HepG2 (cell line): Measurements from ENCODE around the gene PCBD2. TPM values are rescaled to one million over a fixed set of nuclear protein-coding genes. Genes with fewer than 3 reads are reported as not detected.

ENCODE experiments used
- CEBPG ChIP-seq: IDR thresholded peaks from 2 replicates; pipeline ENCODE4 v1.6.1; 2016
- FOSL2 ChIP-seq: sonication (generic); formaldehyde crosslinking; IDR thresholded peaks from 2 replicates; pipeline ENCODE4 v1.4.0; 2020; ENCODE audit warnings: missing genetic modification reagents
- HDAC2 ChIP-seq: sonication (generic); formaldehyde crosslinking; IDR thresholded peaks from 2 replicates; pipeline ENCODE4 v1.4.0; 2020; ENCODE audit warnings: missing genetic modification reagents
- HOXD1 ChIP-seq: sonication (generic); formaldehyde crosslinking; IDR thresholded peaks from 2 replicates; pipeline ENCODE4 v1.5.0; 2020; ENCODE audit warnings: missing genetic modification reagents
- NFATC3 ChIP-seq: sonication (generic); formaldehyde crosslinking; IDR thresholded peaks from 2 replicates; pipeline ENCODE4 v1.5.1; 2020; ENCODE audit warnings: mild to moderate bottlenecking, missing genetic modification reagents
- NR1H2 ChIP-seq: sonication (generic); formaldehyde crosslinking; IDR thresholded peaks from 2 replicates; pipeline ENCODE4 v1.8.1; 2022; ENCODE audit warnings: low read depth, missing genetic modification reagents, borderline replicate concordance
- RAD21 ChIP-seq: fragments of 450-650 bp; formaldehyde crosslinking; IDR thresholded peaks from 2 replicates; pipeline ENCODE4 v1.5.0; 2020; ENCODE audit warnings: mild to moderate bottlenecking
- SMAD9 ChIP-seq: sonication (generic); formaldehyde crosslinking; IDR thresholded peaks from 2 replicates; pipeline ENCODE4 v1.5.1; 2020; ENCODE audit warnings: mild to moderate bottlenecking, missing genetic modification reagents
- SOX13 ChIP-seq, 3 experiments: fragments of 450-650 bp in 1 of 3; sonication (generic) in 1 of 3; formaldehyde crosslinking in 1 of 3; IDR thresholded peaks in 2 of 3; conservative IDR thresholded peaks in 1 of 3; 2 replicates each; pipeline versions ENCODE4 v1.5.0 to v1.6.1; 2016 to 2020; ENCODE audit warnings: antibody characterized with exemption in 1 of 3, mild to moderate bottlenecking in 1 of 3, missing compliant biosample characterization in 1 of 3, missing genetic modification reagents in 1 of 3, moderate library complexity in 1 of 3
- U2AF2 ChIP-seq: fragments of 200-400 bp; formaldehyde crosslinking; IDR thresholded peaks from 2 replicates; pipeline ENCODE4 v1.6.1; 2017; ENCODE audit warnings: low read depth, mild to moderate bottlenecking, low read length
- YEATS2 ChIP-seq: sonication (generic); formaldehyde crosslinking; IDR thresholded peaks from 2 replicates; pipeline ENCODE4 v1.4.0; 2020; ENCODE audit warnings: missing genetic modification reagents, borderline replicate concordance
- ZNF431 ChIP-seq: sonication (generic); formaldehyde crosslinking; IDR thresholded peaks from 2 replicates; pipeline ENCODE4 v1.9.0; 2022; ENCODE audit warnings: missing genetic modification reagents, low read depth, mild to moderate bottlenecking, borderline replicate concordance
- ZNF432 ChIP-seq: sonication (generic); formaldehyde crosslinking; IDR thresholded peaks from 2 replicates; pipeline ENCODE4 v1.5.0; 2020; ENCODE audit warnings: missing genetic modification reagents, mild to moderate bottlenecking, borderline replicate concordance
- ZNF549 ChIP-seq: sonication (generic); formaldehyde crosslinking; IDR thresholded peaks from 2 replicates; pipeline ENCODE4 v1.5.0; 2020; ENCODE audit warnings: missing genetic modification reagents
- ZNF557 ChIP-seq: sonication (generic); formaldehyde crosslinking; IDR thresholded peaks from 2 replicates; pipeline ENCODE4 v1.4.0; 2020; ENCODE audit warnings: missing genetic modification reagents
- ZNF564 ChIP-seq: sonication (generic); formaldehyde crosslinking; IDR thresholded peaks from 2 replicates; pipeline ENCODE4 v1.8.1; 2023; ENCODE audit warnings: mild to moderate bottlenecking, missing genetic modification reagents
- ZNF782 ChIP-seq: sonication (generic); formaldehyde crosslinking; IDR thresholded peaks from 2 replicates; pipeline ENCODE4 v1.4.0; 2020; ENCODE audit warnings: missing genetic modification reagents, mild to moderate bottlenecking, borderline replicate concordance
- polyA plus RNA-seq, 8 experiments: library from polyadenylated mRNA; depleted of rRNA in 3 of 8; stranded (reverse) in 7 of 8; unstranded in 1 of 8; fragments of >200 nt; fragmentation: Illumina TruSeq in 4 of 8; extraction: Trizol in 4 of 8; gene quantifications; 2 replicates each; pipeline versions ENCODE4 v1.2.1 to v1.2.3, GENCODE V29; 2011 to 2016; ENCODE audit warnings: low read depth in 4 of 8, missing spikeins in 1 of 8, mixed read lengths in 1 of 8; ENCODE audit not compliant: insufficient read depth in 1 of 8
- total RNA-seq, 5 experiments: library from RNA; depleted of rRNA; stranded (reverse); fragments of >200 nt; fragmentation: Illumina TruSeq; extraction: Trizol; gene quantifications; 2 replicates each; pipeline ENCODE4 v1.2.3, GENCODE V29; 2016; ENCODE audit warnings: low read depth in 1 of 5
- TF ChIP-seq, protein P1 (sequence below): sonication (generic); formaldehyde crosslinking; IDR thresholded peaks from 2 replicates; pipeline ENCODE4 v1.9.0; 2021; ENCODE audit warnings: mild to moderate bottlenecking, missing genetic modification reagents
- TF ChIP-seq, protein P2 (sequence below): IDR thresholded peaks from 2 replicates; pipeline ENCODE4 v1.6.1; 2016; ENCODE audit warnings: low read depth
- TF ChIP-seq, protein P3 (sequence below): IDR thresholded peaks from 2 replicates; pipeline ENCODE4 v1.4.0; 2020; ENCODE audit warnings: mild to moderate bottlenecking, missing genetic modification reagents

PCBD2 gene
- total and polyA plus RNA-seq, 2 of the 13 experiments (the other 11 are each of a cell fraction or from before 2014, with no cell fraction given), result 5.5 to 12.0 TPM

GRCh38 chr5:134958755-134959154, 53.8 kb downstream of the PCBD2 start (continued):
- TF ChIP-seq, protein P1, sequence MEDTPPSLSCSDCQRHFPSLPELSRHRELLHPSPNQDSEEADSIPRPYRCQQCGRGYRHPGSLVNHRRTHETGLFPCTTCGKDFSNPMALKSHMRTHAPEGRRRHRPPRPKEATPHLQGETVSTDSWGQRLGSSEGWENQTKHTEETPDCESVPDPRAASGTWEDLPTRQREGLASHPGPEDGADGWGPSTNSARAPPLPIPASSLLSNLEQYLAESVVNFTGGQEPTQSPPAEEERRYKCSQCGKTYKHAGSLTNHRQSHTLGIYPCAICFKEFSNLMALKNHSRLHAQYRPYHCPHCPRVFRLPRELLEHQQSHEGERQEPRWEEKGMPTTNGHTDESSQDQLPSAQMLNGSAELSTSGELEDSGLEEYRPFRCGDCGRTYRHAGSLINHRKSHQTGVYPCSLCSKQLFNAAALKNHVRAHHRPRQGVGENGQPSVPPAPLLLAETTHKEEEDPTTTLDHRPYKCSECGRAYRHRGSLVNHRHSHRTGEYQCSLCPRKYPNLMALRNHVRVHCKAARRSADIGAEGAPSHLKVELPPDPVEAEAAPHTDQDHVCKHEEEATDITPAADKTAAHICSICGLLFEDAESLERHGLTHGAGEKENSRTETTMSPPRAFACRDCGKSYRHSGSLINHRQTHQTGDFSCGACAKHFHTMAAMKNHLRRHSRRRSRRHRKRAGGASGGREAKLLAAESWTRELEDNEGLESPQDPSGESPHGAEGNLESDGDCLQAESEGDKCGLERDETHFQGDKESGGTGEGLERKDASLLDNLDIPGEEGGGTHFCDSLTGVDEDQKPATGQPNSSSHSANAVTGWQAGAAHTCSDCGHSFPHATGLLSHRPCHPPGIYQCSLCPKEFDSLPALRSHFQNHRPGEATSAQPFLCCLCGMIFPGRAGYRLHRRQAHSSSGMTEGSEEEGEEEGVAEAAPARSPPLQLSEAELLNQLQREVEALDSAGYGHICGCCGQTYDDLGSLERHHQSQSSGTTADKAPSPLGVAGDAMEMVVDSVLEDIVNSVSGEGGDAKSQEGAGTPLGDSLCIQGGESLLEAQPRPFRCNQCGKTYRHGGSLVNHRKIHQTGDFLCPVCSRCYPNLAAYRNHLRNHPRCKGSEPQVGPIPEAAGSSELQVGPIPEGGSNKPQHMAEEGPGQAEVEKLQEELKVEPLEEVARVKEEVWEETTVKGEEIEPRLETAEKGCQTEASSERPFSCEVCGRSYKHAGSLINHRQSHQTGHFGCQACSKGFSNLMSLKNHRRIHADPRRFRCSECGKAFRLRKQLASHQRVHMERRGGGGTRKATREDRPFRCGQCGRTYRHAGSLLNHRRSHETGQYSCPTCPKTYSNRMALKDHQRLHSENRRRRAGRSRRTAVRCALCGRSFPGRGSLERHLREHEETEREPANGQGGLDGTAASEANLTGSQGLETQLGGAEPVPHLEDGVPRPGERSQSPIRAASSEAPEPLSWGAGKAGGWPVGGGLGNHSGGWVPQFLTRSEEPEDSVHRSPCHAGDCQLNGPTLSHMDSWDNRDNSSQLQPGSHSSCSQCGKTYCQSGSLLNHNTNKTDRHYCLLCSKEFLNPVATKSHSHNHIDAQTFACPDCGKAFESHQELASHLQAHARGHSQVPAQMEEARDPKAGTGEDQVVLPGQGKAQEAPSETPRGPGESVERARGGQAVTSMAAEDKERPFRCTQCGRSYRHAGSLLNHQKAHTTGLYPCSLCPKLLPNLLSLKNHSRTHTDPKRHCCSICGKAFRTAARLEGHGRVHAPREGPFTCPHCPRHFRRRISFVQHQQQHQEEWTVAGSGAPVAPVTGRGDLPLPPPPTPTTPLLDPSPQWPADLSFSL (CRISPR knock-in tag), result no peak
- TF ChIP-seq ZNF549 (CRISPR knock-in tag), result no peak
- TF ChIP-seq ZNF432 (CRISPR knock-in tag), result no peak
- TF ChIP-seq CEBPG (CRISPR knock-in tag), result no peak
- TF ChIP-seq YEATS2, result no peak
- TF ChIP-seq, protein P2, sequence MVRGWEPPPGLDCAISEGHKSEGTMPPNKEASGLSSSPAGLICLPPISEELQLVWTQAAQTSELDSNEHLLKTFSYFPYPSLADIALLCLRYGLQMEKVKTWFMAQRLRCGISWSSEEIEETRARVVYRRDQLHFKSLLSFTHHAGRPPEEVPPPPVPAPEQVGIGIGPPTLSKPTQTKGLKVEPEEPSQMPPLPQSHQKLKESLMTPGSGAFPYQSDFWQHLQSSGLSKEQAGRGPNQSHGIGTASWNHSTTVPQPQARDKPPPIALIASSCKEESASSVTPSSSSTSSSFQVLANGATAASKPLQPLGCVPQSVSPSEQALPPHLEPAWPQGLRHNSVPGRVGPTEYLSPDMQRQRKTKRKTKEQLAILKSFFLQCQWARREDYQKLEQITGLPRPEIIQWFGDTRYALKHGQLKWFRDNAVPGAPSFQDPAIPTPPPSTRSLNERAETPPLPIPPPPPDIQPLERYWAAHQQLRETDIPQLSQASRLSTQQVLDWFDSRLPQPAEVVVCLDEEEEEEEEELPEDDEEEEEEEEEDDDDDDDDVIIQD (CRISPR knock-in tag), result 0 out of 2 replicates have a peak, but pooled peaks have one; percentile 48
- no peak for TF ChIP-seq HDAC2
- TF ChIP-seq ZNF431 (CRISPR knock-in tag), result no peak
- TF ChIP-seq ZNF564 (CRISPR knock-in tag), result no peak
- TF ChIP-seq FOSL2 (CRISPR knock-in tag), result peak; percentile 37; the same call in 1 of the 2 replicates
- TF ChIP-seq ZNF782, result no peak
- TF ChIP-seq ZNF557 (CRISPR knock-in tag), result no peak
- no peak for TF ChIP-seq SOX13 (IDR thresholded peaks at IDR 0.05)
- peak in 1 of 2 experiments; percentile 48; a peak in 1 of 4 replicates for TF ChIP-seq SOX13 (CRISPR knock-in tag; conservative IDR thresholded peaks at IDR 0.05 in 1 of 2, IDR thresholded peaks at IDR 0.05 in 1 of 2)
- no peak for TF ChIP-seq NR1H2 (CRISPR knock-in tag)
- TF ChIP-seq, protein P3, sequence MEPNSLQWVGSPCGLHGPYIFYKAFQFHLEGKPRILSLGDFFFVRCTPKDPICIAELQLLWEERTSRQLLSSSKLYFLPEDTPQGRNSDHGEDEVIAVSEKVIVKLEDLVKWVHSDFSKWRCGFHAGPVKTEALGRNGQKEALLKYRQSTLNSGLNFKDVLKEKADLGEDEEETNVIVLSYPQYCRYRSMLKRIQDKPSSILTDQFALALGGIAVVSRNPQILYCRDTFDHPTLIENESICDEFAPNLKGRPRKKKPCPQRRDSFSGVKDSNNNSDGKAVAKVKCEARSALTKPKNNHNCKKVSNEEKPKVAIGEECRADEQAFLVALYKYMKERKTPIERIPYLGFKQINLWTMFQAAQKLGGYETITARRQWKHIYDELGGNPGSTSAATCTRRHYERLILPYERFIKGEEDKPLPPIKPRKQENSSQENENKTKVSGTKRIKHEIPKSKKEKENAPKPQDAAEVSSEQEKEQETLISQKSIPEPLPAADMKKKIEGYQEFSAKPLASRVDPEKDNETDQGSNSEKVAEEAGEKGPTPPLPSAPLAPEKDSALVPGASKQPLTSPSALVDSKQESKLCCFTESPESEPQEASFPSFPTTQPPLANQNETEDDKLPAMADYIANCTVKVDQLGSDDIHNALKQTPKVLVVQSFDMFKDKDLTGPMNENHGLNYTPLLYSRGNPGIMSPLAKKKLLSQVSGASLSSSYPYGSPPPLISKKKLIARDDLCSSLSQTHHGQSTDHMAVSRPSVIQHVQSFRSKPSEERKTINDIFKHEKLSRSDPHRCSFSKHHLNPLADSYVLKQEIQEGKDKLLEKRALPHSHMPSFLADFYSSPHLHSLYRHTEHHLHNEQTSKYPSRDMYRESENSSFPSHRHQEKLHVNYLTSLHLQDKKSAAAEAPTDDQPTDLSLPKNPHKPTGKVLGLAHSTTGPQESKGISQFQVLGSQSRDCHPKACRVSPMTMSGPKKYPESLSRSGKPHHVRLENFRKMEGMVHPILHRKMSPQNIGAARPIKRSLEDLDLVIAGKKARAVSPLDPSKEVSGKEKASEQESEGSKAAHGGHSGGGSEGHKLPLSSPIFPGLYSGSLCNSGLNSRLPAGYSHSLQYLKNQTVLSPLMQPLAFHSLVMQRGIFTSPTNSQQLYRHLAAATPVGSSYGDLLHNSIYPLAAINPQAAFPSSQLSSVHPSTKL (CRISPR knock-in tag), result peak; percentile 53; the same call in 1 of the 2 replicates
- TF ChIP-seq U2AF2, result no peak
- TF ChIP-seq HOXD1 (CRISPR knock-in tag), result no peak
- no peak for TF ChIP-seq NFATC3 (CRISPR knock-in tag)
- TF ChIP-seq SMAD9 (CRISPR knock-in tag), result no peak
- TF ChIP-seq RAD21 (CRISPR knock-in tag), result peak; percentile 30; the same call in 1 of the 2 replicates
